Measurements from ENCODE around the gene PCNX2.

The PCNX2 gene

DNA sequence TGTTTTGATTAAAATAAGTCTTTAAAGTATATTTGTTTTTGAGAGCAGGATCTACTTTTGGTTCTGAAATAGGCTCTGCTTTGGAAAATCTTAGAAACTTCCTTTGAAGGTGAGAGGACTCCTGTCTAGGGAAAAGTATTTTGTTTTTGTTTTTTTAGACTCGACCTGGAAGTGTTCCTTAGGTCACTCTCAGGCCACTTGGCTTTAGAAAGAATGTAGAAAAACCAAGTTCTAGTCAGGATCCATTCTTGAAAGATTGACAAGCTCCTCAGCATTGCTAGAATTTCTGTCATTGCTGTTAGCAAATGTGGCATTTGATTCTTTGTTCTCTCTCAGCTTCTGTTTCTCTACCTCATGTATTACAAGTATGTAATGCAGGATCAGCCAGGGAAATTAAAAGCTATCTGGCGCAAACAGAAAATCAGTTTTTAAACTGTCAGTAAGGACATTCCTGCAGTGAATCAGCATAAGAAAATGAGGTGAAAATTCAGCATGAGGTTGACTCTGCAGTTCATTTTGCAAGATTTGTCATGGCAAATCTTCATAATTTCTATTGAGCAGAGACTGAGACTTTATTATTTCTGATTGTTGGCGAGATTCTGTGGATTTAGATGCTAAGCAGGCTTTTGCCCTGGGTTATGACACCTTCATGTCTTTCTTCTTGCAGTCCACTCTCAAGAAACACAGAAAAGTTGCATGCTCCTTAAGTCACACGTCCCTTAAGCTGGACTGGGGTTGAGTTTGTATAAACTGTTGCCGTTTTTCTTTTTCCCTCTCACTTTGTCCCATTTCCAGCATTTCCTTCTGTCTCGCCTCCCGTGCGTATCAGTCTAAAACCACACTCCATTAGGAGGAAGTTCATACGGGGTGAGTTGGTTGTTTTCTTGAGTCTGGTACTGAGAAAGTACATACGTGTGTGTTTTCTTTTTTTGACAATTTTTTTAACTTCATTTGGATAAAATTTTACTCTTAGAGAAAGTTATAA is 332.5 kb downstream of the PCNX2 start:
- Histone ChIP-seq H3K4me1 (ENCODE audit: insufficient read depth, insufficient read length) (peaks cover 3% of the 10 kb centered on the region), H3K4me3 (ENCODE audit: insufficient read length, low read depth) (no peak overlapping the region), H3K9ac (ENCODE audit: insufficient read length, low read depth) (no peak overlapping the region), H3K27me3 (ENCODE audit: insufficient read depth, insufficient read length) (no peaks in the 10 kb centered on the region), H3K36me3 (ENCODE audit: insufficient read depth, insufficient read length, low read length) (peaks cover 38% of the 10 kb centered on the region), H3K9me3 (ENCODE audit: insufficient read depth, low read length) (peaks cover 7% of the 10 kb centered on the region)
- no peak for TF ChIP-seq YY1 (IDR thresholded peaks at IDR 0.05; ENCODE audit: insufficient read depth, insufficient read length)
- TF ChIP-seq ZNF274 (IDR thresholded peaks at IDR 0.05; ENCODE audit: low read depth, low read length), result no peak
- TF ChIP-seq SUZ12 (IDR thresholded peaks at IDR 0.05; ENCODE audit: extremely low read depth, insufficient read depth, insufficient read length), result no peak
- no peak for DNase-seq (ENCODE audit: low read depth, low spot score)

DNA sequence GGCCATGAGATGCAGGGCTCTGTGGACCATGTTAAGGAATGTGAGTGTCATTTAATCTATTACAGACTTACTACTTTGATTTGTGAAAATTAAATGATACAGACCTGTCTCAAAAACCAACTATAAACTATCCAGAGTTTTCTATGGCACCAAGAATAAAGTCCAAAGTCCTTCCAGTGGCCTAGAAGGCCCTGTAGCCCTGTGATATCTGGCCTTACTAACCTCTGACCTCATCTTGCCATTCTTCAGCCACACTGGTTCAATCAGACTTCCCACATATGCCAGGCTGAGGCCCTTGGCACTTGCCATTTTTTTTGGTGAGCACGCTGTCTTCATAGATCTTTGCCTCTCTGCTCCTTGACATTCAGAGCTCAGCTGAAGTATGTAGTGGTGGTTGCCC is 337.5 kb downstream of the PCNX2 start:
- no peak for DNase-seq (ENCODE audit: low read depth, low spot score)
- Histone ChIP-seq H3K9me3 (ENCODE audit: insufficient read depth, low read length) (peaks cover 17% of the 10 kb centered on the region), H3K9ac (ENCODE audit: insufficient read length, low read depth) (no peak overlapping the region), H3K4me3 (ENCODE audit: insufficient read length, low read depth) (no peak overlapping the region), H3K36me3 (ENCODE audit: insufficient read depth, insufficient read length, low read length) (peaks cover 40% of the 10 kb centered on the region), H3K27me3 (ENCODE audit: insufficient read depth, insufficient read length) (no peaks in the 10 kb centered on the region), H3K4me1 (ENCODE audit: insufficient read depth, insufficient read length) (no peaks in the 10 kb centered on the region)
- TF ChIP-seq YY1 (IDR thresholded peaks at IDR 0.05; ENCODE audit: insufficient read depth, insufficient read length), result no peak
- TF ChIP-seq SUZ12 (IDR thresholded peaks at IDR 0.05; ENCODE audit: extremely low read depth, insufficient read depth, insufficient read length), result no peak
- TF ChIP-seq ZNF274 (IDR thresholded peaks at IDR 0.05; ENCODE audit: low read depth, low read length), result no peak

GRCh38 chr1:232956081-232956480 is 339.4 kb downstream of the PCNX2 start:
- H3K4me1 ChIP-seq (ENCODE audit: insufficient read depth, insufficient read length), result no peaks in the 10 kb centered on the region
- peaks cover 17% of the 10 kb centered on the region for H3K9me3 ChIP-seq (ENCODE audit: insufficient read depth, low read length)
- H3K9ac ChIP-seq (ENCODE audit: insufficient read length, low read depth), result no peak overlapping the region
- no peaks in the 10 kb centered on the region for H3K27me3 ChIP-seq (ENCODE audit: insufficient read depth, insufficient read length)
- DNase-seq (ENCODE audit: low read depth, low spot score), result no peak
- peaks cover 33% of the 10 kb centered on the region for H3K36me3 ChIP-seq (ENCODE audit: insufficient read depth, insufficient read length, low read length)
- no peak overlapping the region for H3K4me3 ChIP-seq (ENCODE audit: insufficient read length, low read depth)
- no peak for TF ChIP-seq SUZ12 (IDR thresholded peaks at IDR 0.05; ENCODE audit: extremely low read depth, insufficient read depth, insufficient read length)
- no peak for TF ChIP-seq ZNF274 (IDR thresholded peaks at IDR 0.05; ENCODE audit: low read depth, low read length)
- TF ChIP-seq YY1 (IDR thresholded peaks at IDR 0.05; ENCODE audit: insufficient read depth, insufficient read length), result no peak

DNA sequence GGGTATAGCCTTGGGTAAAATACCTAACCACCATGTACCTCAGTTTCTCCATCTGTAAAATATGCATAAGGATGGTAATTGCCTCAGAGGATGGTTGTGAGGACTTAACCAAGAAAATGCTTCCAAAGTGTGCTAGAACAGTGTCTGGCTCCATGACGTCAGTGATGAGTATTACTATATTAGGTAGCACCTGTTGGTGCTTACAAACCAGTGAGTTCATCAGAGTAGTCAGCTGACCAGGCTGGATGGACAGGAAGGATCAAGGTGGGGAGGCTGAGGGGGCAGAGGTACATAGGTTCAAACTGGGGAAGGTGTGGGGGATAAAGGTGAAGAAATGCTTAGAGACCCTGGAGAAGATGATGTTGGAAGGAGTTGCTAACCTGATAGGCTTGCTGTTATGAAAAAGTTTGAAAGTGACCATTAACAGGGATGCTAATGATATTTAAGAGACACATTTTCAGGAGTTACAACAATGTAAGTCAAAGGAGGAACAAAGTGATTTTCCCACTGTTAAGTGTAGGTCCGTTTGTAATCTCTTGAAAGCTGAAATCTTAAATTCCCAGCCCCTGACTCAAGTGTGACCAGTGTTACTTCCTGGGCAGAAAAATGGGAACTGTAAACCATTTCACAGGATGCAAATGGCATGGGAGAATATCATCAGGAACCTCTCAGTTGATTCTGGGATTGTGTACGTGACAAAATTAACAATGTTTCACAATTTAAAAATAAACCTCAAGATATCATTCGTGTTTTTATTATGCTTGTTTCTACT is 340.7 kb downstream of the PCNX2 start:
- Histone ChIP-seq H3K4me1 (ENCODE audit: insufficient read depth, insufficient read length) (no peaks in the 10 kb centered on the region), H3K9me3 (ENCODE audit: insufficient read depth, low read length) (peaks cover 17% of the 10 kb centered on the region), H3K27me3 (ENCODE audit: insufficient read depth, insufficient read length) (no peaks in the 10 kb centered on the region), H3K9ac (ENCODE audit: insufficient read length, low read depth) (no peak overlapping the region), H3K36me3 (ENCODE audit: insufficient read depth, insufficient read length, low read length) (peaks cover 30% of the 10 kb centered on the region), H3K4me3 (ENCODE audit: insufficient read length, low read depth) (no peak overlapping the region)
- no peak for TF ChIP-seq YY1 (IDR thresholded peaks at IDR 0.05; ENCODE audit: insufficient read depth, insufficient read length)
- no peak for TF ChIP-seq SUZ12 (IDR thresholded peaks at IDR 0.05; ENCODE audit: extremely low read depth, insufficient read depth, insufficient read length)
- no peak for DNase-seq (ENCODE audit: low read depth, low spot score)

DNA sequence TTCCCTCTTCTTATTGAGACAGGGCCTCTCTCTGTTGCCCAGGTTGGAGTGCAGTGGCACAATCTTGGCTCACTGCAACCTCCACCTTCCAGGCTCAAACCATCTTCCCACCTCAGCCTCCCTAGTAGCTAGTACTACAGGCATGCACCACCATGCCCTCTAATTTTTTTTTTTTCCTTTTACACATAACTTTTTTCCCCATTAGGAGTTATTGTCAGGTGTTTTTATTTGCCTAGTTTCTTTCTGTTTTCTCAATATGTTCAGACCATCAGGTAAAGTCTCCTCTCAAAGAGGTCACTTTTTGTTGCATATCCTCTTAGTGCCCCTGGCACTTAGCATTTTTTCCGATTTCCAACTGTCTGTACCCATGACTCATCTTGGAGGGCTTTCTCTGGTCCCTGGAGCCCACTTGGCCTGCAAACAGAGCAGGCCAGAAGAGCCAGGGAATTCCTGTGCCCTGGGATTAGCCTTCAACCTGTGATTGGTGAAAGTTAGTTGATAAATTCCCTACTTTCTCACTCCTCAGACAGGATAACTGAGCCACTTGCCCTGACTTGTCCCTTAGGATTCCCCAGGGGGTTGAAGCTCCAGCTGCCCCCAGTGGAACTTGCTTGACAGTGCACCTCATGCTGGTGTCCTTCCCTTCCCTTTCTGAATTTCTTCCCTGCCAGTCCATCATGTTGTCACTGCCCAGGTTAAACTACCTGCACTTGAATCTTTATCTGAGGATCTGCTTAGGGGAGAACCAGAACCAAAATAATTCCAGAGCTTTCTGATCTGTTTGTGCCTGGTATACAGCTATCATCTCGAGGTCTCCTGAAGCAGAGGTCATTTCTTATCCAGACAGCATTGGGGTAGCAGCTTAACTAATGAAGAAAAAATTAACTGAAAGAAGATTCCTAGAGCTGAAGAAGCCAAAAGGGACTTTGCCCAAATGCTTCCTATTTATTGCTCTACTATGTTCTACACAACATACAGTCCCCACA is 342.7 kb downstream of the PCNX2 start:
- peak; percentile 77 for DNase-seq (ENCODE audit: low read depth, low spot score)
- Histone ChIP-seq H3K9me3 (ENCODE audit: insufficient read depth, low read length) (peaks cover 7% of the 10 kb centered on the region), H3K36me3 (ENCODE audit: insufficient read depth, insufficient read length, low read length) (peaks cover 14% of the 10 kb centered on the region), H3K4me3 (ENCODE audit: insufficient read length, low read depth) (no peak overlapping the region), H3K27me3 (ENCODE audit: insufficient read depth, insufficient read length) (no peaks in the 10 kb centered on the region), H3K4me1 (ENCODE audit: insufficient read depth, insufficient read length) (no peaks in the 10 kb centered on the region), H3K9ac (ENCODE audit: insufficient read length, low read depth) (no peak overlapping the region)
- TF ChIP-seq ZNF274 (IDR thresholded peaks at IDR 0.05; ENCODE audit: low read depth, low read length) (no peak), YY1 (IDR thresholded peaks at IDR 0.05; ENCODE audit: insufficient read depth, insufficient read length) (no peak), SUZ12 (IDR thresholded peaks at IDR 0.05; ENCODE audit: extremely low read depth, insufficient read depth, insufficient read length) (no peak)

- no peaks in the 10 kb centered on the region for H3K27me3 ChIP-seq (ENCODE audit: insufficient read depth, insufficient read length)
- no peaks in the 10 kb centered on the region for H3K4me1 ChIP-seq (ENCODE audit: insufficient read depth, insufficient read length)
- no peak overlapping the region for H3K9ac ChIP-seq (ENCODE audit: insufficient read length, low read depth)
- peak overlapping the region; percentile 71 for H3K4me3 ChIP-seq (ENCODE audit: insufficient read length, low read depth)
- TF ChIP-seq SUZ12 (IDR thresholded peaks at IDR 0.05; ENCODE audit: extremely low read depth, insufficient read depth, insufficient read length) (no peak), YY1 (IDR thresholded peaks at IDR 0.05; ENCODE audit: insufficient read depth, insufficient read length) (no peak), ZNF274 (IDR thresholded peaks at IDR 0.05; ENCODE audit: low read depth, low read length) (no peak)
- H3K9me3 ChIP-seq (ENCODE audit: insufficient read depth, low read length), result no peaks in the 10 kb centered on the region
- no peak for DNase-seq (ENCODE audit: low read depth, low spot score)
- peaks cover 8% of the 10 kb centered on the region for H3K36me3 ChIP-seq (ENCODE audit: insufficient read depth, insufficient read length, low read length)
Observed at GRCh38 chr1:232951605-232952004, 343.9 kb downstream of the PCNX2 start.
